Measurements from ENCODE around the gene SYNE3.

The SYNE3 gene

DNA sequence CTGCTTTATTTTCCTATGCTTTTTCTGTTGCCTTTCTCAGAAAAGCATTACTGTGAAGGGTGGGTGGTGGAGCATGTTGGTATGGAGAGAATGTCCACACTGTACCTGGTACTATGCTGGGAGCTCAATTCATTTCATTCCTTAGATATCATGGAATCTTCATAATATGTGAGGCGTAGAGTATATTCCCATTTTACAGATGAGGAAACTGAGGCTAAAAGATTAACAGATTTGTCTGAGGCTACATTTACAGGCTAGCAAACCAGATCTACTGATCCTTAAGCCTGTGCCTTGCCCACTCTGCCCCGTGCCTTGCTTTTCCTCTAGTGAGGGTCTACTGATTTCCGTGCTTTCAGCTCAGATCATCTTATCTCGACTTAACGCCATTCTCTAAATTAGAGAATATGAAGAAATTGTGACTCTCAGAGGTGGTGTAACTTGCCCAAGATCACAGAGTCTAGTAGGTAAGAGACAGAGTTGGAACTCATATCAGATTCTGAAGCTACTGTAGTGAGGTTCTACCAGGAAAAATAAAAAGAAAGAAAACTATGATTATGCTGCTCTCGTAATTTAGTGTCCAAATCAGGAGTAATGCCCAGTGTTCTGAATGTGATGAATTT is 23.9 kb upstream of the SYNE3 start:
- DNase-seq = no peak

DNA sequence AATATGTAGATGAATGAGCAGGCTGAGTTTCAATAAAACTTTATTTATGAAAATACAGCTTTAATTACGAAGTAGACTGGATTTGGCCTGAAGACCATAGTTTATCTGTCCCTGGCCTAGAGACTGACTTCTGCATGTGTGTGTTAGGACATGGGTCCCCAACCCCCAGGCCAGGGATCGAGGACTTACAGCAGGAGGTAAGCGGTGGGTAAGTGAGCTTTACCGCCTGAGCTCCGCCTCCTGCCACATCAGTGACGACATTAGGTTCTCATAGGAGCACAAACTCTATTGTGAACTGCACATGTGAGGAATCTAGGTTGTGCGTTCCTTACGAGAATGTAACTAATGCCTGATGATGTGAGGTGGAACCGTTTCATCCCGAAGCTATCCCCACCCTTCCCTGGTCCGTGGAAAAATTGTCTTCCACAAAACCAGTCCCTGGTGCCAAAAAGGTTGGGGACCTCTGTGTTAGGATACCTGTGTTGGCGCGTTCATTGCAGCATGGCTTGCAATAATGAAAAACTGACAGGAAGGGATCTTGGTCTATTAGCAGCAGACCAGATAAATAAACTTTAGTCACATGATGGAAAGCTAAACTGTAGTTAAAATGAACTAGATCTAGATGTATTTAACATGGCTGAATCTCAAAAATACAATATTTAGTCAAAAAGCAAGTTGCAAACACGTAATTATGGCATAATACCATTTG is 22.5 kb upstream of the SYNE3 start:
- no peak for DNase-seq

DNA sequence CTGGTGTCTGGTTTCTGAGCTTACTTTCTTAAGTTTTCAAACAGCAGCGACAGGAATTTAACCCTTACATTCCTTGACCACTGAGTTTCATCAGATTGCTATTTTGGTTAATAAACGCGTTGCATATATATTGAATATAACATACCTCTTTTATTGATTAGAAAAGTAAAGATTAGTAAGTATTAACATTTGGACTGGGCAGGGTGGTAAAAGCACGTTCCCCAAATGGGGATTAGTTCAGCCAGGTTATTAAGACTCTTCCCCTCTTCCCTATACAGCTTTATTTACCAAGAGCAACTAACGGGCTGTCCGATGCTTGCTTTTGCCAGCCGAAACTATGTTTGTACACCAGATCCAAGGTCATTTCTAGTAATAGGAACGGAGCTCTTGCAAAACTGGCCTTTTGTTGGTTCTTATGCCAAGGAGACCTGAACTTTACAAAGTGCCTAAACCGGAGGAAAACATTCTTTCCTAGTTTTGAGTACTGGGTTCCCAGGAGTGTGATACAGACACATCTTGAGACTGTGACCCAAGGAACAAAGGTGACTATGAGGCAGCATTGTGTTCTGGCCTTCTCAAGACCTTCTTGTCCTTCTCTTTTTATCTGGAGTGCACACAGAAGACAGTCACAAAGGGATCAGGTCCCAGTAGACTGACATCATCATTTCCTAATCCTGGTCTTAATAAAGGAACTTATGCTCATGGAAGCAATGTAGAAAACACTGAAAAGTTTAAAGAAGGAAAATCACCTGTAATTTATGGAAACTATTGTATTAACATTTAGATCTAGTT is 21.0 kb upstream of the SYNE3 start:
- DNase-seq = no peak

DNA sequence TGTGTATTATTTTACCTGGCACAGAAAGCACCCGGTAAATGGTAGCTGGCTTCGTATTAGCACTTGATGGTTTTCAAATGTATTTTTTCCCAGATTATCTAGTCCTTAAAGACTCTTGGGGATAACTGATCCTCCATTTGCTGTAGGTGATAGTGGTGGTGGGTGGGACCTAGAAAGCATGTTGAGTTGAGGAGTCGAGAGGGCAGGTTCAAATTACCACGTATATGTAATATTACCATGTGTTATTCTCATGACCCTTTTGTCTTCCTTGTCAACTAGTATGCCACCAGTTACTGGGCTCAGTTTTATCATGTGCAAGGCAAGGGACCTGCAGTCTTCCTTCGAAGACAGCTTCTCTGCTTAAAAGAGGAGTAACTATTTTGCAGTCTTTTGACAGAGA is 20.2 kb upstream of the SYNE3 start:
- DNase-seq = no peak

DNA sequence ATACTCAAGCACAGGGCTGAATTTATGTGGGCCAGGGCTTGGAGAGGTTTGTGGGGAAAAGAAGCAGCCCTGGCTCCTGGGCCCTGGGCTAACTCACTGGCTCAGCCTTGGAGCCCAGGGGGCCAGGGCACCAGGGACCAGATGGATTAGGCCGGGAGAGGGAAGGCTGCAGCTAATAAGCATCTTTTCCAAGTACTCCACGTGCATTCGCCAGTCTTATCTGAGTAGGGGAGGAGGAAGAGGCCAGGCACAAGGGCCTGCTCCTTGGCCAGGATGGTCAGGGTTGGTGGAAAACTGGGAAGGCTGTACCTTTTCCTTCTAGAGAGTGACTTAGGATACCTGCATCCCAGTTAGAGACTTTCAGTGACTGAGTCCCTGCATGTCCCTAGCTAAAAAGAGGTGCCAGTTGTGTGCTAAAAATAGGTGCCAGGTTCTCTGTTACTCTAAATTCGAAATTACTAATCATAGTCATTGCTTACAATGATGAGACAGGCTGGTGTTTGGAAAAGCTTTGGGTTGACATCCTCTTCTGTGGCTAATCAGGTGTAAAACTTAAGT is 19.7 kb upstream of the SYNE3 start:
- no peak for DNase-seq

DNA sequence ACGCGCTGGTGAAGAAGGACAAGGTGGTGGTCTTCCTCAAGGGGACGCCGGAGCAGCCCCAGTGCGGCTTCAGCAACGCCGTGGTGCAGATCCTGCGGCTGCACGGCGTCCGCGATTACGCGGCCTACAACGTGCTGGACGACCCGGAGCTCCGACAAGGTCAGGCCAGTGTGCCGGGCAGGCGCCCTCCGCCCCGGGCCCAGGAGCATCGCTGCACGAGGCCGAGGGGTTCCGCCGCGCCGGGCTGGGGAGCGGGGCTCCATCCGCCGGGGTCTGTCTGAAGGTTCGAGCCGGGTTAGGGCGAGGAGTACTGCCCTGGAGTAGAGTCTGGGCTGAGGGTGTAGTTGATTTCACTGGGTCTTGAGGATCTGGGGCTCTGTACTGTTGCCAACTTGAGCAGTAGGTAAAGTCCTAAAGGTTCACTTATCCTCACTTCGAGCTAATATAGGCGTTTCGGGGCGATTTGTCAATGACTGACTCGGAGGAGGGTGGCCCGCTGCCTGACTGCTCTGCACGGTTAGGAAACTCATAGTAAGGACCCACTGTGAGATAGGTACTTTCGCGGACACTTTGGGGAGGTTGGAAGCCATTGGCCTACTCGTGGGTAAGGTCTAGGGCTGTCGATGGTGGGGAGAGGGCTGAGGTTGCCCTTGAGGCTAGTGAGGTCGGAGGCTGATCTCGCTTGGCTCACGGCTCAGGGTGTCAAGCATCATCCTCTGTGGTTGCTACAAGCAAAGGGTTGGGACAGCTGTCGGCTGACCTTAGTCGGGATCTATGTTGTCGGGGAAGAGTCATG is 19.0 kb upstream of the SYNE3 start:
- no peak for DNase-seq

DNA sequence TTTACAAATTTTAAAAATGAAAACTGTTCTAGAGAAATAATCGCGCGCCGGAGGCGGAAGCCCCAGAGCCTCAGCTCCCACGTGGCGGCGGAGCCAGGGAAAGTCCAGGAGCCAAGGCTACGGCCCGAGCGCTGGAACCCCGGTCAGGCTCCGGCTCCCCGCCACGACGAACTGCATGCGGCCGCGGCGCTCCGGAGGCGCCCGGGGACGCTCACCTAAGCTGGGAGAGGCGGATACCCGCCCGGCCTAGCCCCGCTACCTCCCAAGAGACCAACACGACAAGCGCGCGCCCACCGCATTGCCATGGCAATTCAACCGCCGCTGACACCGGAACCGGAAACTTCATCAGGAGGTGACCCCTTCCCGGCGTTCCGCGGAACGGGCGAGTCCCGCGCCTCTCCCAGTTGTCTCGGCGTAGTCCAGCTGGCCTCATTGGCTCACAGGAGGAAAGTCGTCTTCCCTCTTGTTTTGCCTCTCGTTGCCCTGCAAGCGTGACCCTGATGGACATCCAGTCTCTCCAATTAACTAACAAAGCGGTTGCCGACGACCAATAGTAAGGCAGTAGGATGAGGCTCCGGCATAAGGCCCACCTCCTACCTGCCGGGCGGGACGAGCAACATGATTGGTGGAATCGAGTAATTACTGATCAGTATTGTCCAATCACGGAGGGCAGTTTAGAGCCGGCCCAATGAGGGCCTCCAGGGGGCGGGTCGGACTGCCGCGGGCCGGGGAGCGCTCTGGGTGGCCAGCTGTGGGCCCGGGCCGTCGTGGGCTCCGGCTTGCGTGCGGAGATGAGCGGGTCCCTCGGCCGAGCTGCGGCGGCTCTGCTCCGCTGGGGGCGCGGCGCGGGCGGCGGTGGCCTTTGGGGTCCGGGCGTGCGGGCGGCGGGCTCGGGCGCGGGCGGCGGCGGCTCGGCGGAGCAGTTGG is 18.1 kb upstream of the SYNE3 start, which contains the start of gene GLRX5:
Gene GLRX5, plus strand, starts transcription at position 752 of the 927 bp plus-strand sequence. Its CDS starts 40 bp downstream, at position 792.
- peak; percentile 98 for DNase-seq

DNA sequence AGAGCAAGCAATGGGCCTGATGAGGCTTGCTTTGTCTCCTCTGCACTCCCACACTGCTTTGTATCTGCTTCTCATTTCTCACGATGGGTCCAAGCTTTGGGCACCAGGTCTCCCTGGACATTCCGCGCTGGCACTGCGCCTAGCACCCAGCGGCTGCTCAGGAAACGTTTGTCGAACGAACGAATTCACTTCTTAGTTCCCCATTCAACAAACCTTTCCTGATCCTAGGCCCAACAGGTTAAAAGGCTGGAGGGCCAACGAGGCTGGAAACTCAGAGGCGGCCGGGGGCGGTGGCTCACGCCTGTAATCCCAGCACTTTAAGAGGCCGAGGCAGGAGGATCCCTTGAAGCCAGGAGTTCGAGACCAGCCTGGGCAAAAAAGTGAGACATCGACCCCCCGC is 17.4 kb upstream of the SYNE3 start:
- DNase-seq = no peak

DNA sequence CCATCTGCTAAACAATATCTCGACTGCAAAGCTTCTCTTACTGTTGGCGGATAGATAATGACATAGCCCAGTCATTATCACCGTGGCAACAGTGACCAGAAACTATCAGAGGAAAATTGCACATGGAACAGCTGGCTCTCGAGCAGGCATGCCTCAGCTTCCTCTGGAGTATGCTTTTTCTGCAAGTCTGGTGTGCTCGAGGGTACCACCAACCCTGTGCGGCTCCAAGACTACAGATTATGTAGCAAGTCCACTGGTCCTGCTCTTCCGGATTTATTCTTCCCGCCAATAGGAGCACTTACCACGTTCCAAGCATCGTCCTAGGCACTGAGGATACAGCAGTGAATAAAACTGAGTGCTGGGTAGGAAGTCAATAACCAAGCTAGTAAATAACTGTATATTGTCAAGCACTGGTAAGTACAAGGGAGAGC is 17.0 kb upstream of the SYNE3 start:
- no peak for DNase-seq

DNA sequence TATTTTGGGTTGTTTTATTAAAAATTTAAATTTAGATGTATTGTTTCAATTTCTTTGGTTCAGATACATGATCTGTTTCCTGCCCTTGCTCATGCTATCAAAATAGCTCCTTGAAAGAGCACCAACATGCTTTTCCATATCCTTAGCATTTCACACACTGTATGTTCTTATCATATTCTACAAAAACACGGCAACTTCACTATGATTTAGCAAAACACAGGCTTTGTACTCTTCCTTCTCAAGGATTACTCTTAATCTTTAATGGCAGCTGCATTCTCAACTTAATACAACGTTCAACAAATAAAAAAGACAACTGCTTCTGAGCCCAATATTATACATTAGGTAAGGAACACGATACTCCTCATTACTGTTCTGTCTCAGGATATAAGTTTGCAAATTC is 15.5 kb upstream of the SYNE3 start:
- no peak for DNase-seq

DNA sequence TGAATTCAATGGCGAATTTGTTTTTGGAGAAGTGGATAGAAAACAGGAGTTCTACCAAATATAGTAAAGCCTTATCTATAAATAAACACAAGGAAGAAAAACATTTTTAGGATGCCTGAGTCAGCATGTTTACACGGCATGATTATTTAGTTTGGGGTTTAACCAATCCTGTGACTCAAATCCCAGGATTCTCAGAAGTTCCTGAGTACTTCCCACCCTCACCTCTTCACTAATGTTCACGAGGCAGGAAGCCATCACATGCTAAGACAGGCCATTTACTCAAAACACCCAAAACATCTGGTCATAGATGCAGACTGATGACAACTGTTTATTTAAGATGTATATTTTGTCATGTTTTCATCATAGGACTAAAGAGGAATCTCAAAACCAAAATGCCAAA is 15.0 kb upstream of the SYNE3 start:
- DNase-seq = no peak

DNA sequence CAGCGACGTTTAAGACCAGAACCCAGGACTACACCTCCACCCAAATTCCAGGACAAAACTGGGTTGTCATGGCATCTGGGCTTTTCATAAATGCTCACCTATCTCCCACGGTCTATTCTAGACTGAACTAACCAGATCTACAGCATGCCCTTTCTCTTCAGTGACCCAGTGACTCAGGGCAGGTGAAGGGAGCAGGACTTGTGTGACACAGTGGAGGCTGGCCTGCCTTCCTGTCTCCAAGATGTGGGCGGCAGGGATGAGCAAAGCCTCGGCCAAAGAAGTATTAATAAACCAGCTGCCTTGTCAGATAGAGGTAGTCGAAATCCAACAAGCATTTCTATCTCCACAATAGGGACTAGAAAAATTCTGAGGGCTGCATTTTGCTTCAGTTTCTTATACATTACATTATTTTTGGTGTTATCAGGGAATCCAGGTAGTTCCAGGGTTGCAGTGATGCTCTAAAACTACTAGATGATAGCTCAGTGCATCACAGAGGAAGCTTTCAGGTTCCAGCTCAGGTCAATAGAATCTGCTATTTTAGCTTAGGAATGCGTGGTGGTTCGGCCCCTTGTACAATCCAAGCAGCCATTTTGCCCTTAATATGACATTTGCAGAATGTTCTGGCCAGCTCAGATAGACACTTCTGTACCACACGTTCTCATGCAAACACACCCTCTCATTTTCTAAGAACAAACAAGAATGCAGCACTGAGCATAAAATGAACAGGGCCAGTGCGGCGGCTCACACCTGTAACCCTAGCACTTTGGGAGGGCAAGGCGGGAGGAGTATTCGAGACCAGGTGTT is 14.2 kb upstream of the SYNE3 start:
- no peak for DNase-seq

DNA sequence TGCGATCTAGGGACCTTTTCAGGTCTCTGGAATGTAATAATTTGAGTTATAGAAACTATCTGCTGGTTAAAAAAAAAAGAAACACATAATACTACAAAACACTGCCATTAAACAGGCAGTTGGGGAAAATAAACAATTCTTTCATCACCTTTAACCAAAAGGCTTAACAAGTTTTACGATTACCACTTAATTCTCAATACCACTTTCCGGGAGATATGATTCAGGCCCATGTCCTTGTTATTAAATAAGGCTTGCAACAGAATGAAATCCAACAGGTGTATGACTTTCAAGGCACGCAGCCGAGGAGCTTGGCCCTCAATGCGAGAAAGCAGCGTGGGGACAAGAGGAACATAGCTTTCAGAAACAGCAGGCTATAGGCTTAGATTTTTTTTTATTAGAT is 12.8 kb upstream of the SYNE3 start:
- no peak for DNase-seq

DNA sequence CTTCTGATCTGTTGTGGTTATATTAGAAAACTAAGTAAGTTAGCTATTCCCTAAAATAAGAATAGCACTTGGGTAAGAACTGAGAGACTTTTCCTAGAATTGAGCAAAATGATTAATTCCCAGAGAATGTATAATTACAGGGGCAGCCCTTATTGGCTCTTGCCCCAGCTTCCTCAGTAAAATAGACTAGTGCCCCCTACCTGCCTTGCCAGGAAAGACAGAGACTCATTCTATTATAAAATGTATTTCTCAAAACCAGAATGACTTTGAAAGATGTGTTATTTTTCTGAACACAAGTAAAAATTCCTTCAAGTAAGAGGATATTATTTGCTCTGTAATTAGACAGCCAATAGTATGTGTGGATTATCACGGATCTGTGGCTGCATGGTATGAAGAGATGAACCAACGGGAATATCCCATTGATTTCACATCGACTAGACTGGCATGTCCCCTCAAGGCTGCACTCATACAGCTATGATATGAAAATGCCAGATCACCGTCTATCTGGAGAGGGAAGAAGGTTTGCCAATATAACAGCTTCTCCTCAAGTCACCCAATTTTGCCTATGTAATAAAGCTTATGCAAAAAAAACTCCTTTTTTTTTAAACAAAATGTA is 11.0 kb upstream of the SYNE3 start:
- DNase-seq = peak; percentile 56

DNA sequence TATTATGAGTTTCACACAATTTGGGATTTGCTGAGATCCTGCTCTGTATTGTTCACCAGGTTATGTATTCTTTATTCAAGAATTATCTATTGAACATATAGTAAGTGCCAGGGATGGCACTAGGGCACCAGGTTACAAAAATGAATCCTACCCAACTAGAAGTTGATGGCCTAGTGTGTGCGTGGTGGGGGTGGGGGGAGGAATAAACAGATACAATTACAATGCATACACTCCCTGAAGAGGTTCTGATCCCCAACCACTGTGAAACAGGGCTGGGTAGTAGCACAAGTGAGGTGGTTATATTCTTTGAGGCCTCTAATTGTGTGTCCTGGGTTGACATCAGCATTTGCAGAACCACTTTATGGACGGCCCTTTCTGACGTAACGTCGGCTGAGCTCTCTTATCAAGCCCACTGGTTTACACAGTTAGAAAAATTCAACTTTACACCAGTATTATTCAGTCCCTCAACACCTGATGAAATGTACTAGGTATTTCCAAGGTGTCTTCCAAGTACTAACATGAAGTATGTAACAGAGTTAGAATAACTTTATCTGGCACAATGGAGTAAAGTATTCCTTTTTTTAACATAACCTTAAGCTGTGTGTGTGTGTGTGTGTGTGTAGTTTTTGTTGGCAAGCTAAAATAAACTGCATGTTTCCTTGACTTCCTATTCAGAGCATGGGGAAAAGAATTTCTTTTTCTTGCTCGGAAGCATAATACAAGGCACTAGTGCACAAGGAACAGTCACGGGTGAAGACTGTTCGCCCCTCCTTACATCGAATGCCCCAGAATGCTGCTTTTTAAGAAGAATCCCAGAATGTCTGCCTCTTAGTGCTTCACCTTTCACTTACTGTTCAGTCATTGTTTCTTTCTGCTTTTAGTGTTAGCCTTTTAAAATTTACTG is 10.3 kb upstream of the SYNE3 start:
- no peak for DNase-seq

DNA sequence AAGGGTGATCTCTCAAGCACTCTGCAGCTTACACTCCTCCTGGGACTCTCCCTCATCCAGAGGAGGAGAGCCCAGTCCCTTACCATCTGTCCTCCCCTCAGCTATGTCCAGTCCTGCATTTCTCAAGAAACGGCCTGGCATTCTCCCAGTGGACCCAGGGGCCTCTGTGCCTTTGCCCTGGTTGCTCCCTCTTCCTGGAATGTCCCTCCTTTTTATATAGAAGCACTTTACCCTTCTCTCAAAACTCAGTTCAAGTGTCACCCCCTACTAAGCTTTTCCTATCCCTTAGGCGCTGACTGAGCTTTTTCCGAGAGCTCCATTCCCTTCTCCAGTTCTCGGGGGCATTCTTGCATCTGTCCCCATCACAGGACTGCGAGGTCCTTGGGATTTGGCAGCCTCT is 9.5 kb upstream of the SYNE3 start:
- DNase-seq = no peak

DNA sequence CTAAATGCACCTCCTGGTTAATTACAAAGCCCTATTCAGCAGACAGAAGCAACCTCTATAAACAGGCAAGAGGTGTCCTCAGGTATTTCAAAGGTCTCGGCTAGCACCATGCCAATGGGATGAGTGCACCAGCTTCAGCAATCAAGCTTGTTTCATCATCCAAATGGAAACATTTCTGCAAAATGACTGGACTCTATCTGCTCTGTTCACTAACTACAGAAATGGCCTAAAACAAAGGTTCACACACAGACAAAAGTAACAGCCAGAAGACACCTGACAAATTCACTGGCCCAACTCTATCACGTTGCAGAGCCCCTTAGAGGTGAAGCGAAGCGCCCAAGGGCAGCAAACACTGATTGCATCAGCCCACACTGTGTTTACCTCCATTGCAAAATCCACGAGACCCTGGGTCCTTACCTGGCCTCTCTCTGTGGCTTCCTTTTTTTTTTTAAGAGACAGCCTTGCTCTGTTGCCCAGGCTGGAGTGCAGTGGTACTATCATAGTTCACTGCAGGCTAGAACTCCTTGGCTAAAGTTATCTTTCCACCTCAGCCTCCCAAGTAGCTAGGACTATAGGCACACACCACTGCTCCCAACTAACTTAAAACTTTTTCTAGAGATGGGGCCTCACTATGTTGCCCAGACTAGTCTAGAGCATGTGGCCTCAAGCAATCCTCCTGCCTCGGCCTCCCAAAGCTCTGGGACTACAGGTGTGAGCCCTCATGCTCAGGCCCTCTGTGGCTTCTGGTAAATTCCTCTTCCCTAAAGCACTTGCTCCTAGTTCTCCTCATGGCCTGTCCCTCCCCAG is 8.5 kb upstream of the SYNE3 start:
- no peak for DNase-seq

DNA sequence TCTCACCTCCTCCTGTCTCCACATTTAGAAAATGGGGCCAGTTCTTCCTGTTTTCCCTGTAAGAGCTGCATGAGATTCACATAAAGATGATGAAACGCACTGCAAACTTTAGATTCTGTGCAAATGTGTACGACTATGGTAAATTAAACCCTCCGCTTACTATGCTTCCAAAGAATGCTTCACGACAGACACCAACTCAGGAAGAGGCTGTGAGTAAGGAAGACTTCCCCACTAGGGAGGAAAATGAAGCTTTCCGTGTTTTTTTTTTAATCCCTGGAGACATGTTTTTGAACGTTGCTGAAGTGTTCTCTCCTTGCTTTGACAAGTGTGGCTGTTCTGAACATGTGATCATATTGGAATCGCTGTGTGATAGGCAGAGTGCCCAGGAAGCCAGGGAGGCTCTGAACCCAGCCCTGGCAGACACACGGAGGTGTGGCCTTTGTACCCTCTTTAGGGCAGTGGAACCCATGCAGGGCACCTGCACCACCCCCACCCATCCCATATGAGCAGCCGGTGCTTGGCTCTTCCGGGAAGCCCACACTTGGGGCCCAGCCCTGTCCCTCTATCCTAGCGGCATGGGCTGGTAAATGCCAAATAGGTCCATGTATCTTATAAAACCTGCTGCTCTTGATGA is 7.5 kb upstream of the SYNE3 start:
- DNase-seq = peak; percentile 37
